Kidney (tissue), 14 donors: ENCODE measurements around the gene CFAP65. TPM values are rescaled to one million over a fixed set of nuclear protein-coding genes. Genes with fewer than 3 reads are reported as not detected.

Experiments
- DNase-seq, 5 donors: peaks; one replicate each; pipeline ENCODE4 v3.0.0-alpha.2; 2013 to 2020
- FAIRE-seq: peaks from 2 replicates; lab custom pipeline; 2012; peaks lifted over from hg19 to GRCh38; lab: Jason Lieb, UNC
- H3K27ac ChIP-seq, 2 donors: one replicate each; pipeline ENCODE4 v1.7.0; 2013; ENCODE audit warnings: low read depth in 2 of 2, low read length in 2 of 2, inconsistent platforms in 1 of 2
- H3K27me3 ChIP-seq: one replicate; pipeline ENCODE4 v1.7.1; 2013; ENCODE audit warnings: low read length, inconsistent platforms; ENCODE audit not compliant: control insufficient read depth, insufficient read depth
- H3K36me3 ChIP-seq, 3 donors: one replicate each; pipeline versions ENCODE4 v1.7.0 to v1.7.1; 2013; ENCODE audit warnings: low read length in 3 of 3, control low read depth in 1 of 3, inconsistent platforms in 1 of 3; ENCODE audit not compliant: insufficient read depth in 3 of 3, control insufficient read depth in 2 of 3
- H3K4me1 ChIP-seq, 3 donors: one replicate each; pipeline versions ENCODE4 v1.7.0 to v1.7.1; 2013; ENCODE audit warnings: low read length in 3 of 3, inconsistent platforms in 1 of 3, low read depth in 1 of 3; ENCODE audit not compliant: control insufficient read depth in 2 of 3, insufficient read depth in 2 of 3
- H3K4me3 ChIP-seq, 3 donors: one replicate each; pipeline versions ENCODE4 v1.7.0 to v1.8.1; 2013; ENCODE audit warnings: low read length in 3 of 3, control low read depth in 1 of 3, inconsistent platforms in 1 of 3
- H3K9ac ChIP-seq, 3 donors: one replicate each; pipeline versions ENCODE4 v1.7.0 to v1.7.1; 2013; ENCODE audit warnings: low read length in 3 of 3, control low read depth in 1 of 3, inconsistent platforms in 1 of 3
- H3K9me3 ChIP-seq, 3 donors: one replicate each; pipeline versions ENCODE4 v1.7.0 to v1.7.1; 2013; ENCODE audit warnings: low read length in 3 of 3, control low read depth in 1 of 3, inconsistent platforms in 1 of 3; ENCODE audit not compliant: control insufficient read depth in 2 of 3, insufficient read depth in 1 of 3
- intact Hi-C: fragments of 100-400 bp; cut with DNase I; formaldehyde crosslinking; loops from one replicate; pipeline ENCODE4 v1.11.1; 2022
- polyA plus RNA-seq: library from polyadenylated mRNA; stranded (reverse); fragments of 350-450 nt; fragmentation: Illumina TruSeq; extraction: RNeasy Lipid Tissue Mini Kit (QIAGEN cat#74804); gene quantifications from one replicate; pipeline ENCODE4 v1.2.3, GENCODE V29; 2014; ENCODE audit warnings: low read depth, low replicate concordance; ENCODE audit not compliant: insufficient read depth
- total RNA-seq: library from RNA; stranded (reverse); fragmentation: NEBNext Ultra II Directional; extraction: Animal tissue kit (Norgen Biotek cat#: 25700); gene quantifications from one replicate; pipeline ENCODE4 v1.2.1, GENCODE V29; 2021
- TF ChIP-seq, protein P1 (sequence below): IDR thresholded peaks from 3 replicates; pipeline ENCODE4 v1.5.1; 2012; ENCODE audit warnings: mild to moderate bottlenecking, moderate library complexity, borderline replicate concordance; ENCODE audit not compliant: insufficient read depth; ENCODE audit errors: extremely low read depth
- donor health status: control.
- donor health status: control.
- donor health status: control.
- donor health status: control.
- donor health status: control.
- donor health status: DM: yes; HTN: yes; CAD: no.
- donor health status: Normal renal cell carcinoma (clear cell type).

The CFAP65 gene
- total and polyA plus RNA-seq, 2 donors from 2014 or later = 0.73 to 2.0 TPM

DNA sequence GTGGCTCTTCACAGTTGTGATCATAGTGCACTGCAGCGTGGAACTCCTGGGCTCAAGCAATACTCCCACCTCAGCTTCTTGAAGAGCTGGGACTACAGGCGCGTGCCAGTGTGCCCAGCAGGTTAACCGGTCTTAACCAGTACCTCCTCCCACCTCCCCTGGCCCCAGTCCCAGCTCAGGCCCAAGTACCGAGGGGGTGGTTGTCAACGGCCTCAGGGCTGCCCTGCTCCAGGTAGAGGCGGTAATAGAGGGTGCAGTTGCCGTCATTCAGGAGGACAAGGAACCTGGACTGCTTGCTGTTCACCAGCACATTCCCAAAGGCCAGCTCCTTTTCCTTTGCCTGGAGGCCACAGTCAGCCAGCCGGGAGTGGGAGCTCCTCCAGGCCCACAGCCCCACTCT, 19.7 kb downstream of the CFAP65 start:
- Histone ChIP-seq H3K4me3 (no peak overlapping the region), H3K27me3 (no peaks in the 10 kb centered on the region), H3K36me3 (no peaks in the 10 kb centered on the region), H3K27ac (no peak overlapping the region), H3K9ac (no peak overlapping the region), H3K9me3 (no peaks in the 10 kb centered on the region), H3K4me1 (no peaks in the 10 kb centered on the region)
- TF ChIP-seq, protein P1, sequence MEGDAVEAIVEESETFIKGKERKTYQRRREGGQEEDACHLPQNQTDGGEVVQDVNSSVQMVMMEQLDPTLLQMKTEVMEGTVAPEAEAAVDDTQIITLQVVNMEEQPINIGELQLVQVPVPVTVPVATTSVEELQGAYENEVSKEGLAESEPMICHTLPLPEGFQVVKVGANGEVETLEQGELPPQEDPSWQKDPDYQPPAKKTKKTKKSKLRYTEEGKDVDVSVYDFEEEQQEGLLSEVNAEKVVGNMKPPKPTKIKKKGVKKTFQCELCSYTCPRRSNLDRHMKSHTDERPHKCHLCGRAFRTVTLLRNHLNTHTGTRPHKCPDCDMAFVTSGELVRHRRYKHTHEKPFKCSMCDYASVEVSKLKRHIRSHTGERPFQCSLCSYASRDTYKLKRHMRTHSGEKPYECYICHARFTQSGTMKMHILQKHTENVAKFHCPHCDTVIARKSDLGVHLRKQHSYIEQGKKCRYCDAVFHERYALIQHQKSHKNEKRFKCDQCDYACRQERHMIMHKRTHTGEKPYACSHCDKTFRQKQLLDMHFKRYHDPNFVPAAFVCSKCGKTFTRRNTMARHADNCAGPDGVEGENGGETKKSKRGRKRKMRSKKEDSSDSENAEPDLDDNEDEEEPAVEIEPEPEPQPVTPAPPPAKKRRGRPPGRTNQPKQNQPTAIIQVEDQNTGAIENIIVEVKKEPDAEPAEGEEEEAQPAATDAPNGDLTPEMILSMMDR = no peak
- no peak for FAIRE-seq
- DNase-seq = peak in 1 of 5 donors; percentile 90
- intact Hi-C loops = no loop called here

DNA sequence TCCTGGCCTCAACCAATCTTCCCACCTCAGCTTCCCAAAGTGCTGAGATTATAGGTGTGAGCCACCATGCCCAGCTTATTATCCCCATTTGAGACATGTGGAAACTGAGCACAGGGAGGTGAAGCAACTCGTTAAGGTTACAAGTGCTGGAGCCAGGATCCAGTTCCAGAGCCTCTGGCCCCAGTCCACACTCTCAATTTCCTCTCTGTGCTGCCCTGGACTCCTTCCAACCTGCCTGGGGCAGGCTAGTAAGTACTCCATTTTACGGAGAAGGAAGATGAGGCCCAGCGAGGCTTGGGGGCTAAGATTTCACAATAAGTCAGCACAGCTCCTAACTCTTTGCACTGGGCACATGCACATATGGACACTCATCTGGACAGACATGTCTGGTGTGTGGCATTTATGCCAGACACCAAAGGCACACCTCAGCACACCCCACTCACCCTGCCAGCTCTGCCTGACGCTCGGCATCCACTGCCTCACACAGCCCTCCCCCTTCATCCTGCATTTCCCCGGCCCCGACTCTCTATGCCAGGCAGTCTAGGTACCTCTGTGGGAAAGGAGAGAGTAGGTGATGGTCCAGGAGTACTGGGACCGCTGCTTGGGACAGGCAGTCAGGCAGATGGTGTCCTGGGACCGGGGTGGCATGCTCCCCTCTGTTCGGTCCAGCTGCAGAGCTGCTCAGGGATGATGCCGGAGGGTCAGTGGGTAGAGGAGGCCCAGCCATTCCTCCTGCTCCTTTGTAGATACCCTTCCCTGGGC, 20.5 kb downstream of the CFAP65 start:
- FAIRE-seq (no peak), DNase-seq (peak in 1 of 5 donors; percentile 45)
- H3K27me3 ChIP-seq = no peaks in the 10 kb centered on the region
- H3K27ac ChIP-seq = no peak overlapping the region
- intact Hi-C loops = no loop called here
- H3K4me1 ChIP-seq = no peaks in the 10 kb centered on the region
- TF ChIP-seq, protein P1 = no peak
- H3K9ac ChIP-seq = no peak overlapping the region
- H3K36me3 ChIP-seq = no peaks in the 10 kb centered on the region
- no peaks in the 10 kb centered on the region for H3K9me3 ChIP-seq
- H3K4me3 ChIP-seq = no peak overlapping the region

DNA sequence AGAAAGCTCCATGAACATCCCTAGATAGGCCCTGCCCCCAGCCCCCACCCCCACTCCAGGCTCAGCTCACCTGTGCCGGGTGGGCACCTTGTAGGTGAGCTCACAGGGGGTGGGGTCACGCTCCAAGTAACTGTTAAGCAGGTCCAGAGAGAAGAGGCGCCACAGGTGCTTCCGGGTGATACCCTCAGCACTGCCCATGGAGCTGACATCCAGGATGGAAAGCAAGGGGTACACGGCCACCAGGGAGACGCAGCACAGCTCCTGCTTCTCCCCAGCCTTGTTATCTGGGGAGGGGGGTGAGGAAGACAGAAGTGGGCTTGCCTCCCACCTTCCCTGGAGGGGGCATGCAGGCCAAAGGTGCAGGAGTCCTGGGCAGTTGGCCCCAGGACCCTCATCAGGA, 21.9 kb downstream of the CFAP65 start:
- TF ChIP-seq, protein P1 = no peak
- DNase-seq (peak in 1 of 5 donors; percentile 57), FAIRE-seq (no peak)
- H3K27ac ChIP-seq = no peak overlapping the region
- intact Hi-C loops = no loop called here
- H3K9me3 ChIP-seq = no peaks in the 10 kb centered on the region
- no peaks in the 10 kb centered on the region for H3K27me3 ChIP-seq
- H3K9ac ChIP-seq = no peak overlapping the region
- no peaks in the 10 kb centered on the region for H3K36me3 ChIP-seq
- no peaks in the 10 kb centered on the region for H3K4me1 ChIP-seq
- no peak overlapping the region for H3K4me3 ChIP-seq
